ENCODE results near the gene UTS2.

The UTS2 gene

DNA sequence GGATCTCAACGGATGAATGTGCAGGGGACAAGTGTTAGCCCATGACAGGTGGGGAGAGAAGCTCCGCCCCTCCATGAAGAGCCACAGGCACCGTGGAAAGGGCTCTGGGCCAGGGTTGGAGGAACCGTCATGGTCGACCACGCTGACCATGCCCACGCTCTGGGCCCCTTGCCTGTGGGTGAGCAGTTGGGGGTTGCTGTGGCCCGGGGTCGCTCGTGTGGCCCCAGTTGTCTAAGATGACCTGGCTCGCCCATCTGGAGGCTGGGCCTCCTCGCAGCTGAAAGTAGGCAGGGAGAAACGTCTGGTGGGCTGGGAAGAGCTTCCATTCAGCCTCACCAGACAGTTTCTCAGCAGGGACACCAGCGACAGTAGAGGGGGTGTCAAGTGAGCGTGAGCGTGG, 13.1 kb upstream of the UTS2 start:
- intact Hi-C loops (cut with DNase I), result no loop called here
- no peak for DNase-seq

DNA sequence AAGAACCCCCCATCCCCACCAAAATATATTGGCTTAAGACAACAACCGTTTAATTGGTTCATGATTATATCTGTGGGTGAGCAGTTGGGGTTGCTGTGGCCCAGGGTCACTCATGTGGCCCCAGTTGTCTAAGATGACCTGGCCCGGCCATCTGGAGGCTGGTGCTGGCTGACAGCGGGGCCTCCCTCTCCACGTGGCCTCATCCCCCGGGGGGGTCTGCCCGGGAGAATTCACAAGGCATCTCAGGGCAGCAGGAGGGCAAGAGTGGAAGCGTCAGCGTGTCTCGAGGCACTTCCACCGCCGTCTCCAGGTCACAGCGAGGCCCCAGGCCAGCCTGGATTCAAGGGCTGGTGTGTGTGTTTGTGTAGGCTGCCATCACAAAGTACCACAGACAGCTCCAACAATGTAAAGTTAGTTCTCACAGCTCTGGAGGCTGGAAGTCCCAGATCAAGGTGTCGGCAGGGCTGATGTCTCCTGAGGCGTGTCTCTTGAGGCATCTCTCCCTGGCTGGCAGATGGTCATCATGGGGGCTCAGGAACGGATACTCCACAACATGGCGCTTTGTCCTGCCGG, 11.0 kb upstream of the UTS2 start:
- no peak for DNase-seq

DNA sequence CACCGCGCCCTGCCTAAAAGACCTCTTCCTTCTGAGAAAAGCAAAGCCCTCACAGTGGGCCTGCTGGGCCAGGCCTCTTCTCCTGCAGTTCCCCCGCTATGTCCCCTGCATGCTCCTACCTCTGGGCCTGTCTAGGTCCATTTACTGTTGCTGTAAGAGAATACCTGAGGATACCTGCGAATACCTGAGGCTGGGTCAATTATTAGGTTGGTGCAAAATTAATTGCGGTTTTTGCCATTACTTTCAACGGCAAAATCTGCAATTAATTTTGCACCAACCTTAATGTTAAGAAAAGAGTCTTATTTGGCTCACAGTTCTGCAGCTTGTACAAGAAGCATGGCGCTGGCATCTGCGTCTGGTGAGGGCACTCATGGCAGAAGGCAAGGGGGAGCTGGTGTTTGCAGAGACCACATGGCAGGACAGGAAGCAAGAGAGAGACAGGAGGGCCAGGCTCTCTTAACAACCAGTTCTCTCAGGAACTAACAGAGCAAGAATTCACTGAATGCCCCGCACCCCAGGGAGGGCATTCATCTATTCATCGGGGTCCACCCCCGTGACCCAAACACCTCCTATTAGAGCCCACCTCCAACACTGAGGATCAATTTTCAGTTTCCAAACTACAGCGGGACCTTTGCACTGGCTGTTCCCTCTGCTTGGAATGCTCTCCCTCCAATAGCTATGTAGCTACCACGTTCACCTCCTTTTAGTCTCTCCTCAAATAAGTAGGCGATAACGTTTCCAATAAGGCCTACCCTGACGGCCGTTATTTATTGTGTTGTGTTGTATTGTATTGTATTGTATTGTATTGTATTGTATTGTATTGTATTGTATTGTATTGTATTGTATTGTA, 9.6 kb upstream of the UTS2 start:
- intact Hi-C loops (cut with DNase I), result no loop called here
- no peak for DNase-seq

More for the DNA sequence above, 11.0 kb upstream of the UTS2 start:
- intact Hi-C loops (cut with DNase I), result no loop called here

DNA sequence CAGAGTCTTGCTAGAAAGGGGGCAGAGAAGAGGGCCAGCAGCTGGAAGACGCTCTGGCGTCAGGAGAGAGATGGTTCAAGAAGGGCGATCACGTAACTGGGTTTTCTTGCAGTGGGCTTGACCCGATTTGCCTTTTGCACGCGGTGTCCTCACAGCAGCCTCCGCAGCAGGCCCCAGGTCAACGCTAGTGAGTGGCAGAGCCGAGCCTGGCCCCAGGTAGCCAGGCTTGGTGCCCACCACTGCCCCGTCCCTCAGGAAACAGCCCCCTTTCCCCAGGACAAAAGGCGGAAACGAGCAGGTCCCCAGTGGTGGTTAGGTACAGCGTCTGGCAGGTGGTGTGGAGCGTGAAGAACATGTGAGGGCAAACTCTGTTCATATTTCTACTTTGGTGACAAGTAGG, 8.6 kb upstream of the UTS2 start:
- intact Hi-C loops (cut with DNase I), result no loop called here
- no peak for DNase-seq

DNA sequence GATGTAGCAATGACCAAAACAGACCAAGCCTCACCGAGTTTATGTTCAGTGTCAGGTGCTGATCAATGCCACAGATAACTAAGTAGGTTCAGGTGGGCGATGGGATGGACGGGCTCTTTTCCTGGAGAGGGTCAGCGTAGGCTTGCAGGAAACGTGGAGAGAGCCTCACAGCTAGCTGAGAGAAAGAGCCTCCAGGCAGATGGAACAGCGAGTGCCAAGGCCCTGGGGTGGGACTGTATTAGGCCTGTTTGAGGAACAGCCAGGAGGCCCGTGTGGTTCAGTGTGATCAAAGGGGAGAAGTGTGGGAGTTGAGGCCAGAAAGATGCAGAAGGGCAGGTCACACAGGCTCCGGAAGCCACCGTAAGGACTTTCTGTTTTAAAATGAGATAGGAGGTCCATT, 7.3 kb upstream of the UTS2 start:
- no peak for DNase-seq
- intact Hi-C loops (cut with DNase I), result no loop called here

DNA sequence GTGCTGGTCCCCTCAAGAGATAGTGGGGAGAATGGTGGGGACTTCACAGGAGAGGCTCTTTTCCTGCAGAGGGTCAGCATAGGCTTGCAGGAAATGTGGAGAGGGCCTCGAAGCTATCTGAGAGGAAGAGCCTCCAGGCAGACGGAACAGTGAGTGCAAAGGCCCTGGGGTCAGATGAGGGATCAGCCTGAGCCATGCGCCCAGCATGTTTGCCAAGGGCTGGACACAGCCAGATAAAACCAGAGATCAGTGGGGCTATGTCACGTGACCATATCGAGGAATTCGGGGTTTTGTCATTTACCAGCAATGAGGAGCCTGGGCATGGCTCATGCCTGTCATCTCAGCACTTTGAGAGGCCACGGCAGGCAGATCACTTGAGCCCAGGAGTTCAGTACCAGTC, 6.5 kb upstream of the UTS2 start:
- intact Hi-C loops (cut with DNase I), result no loop called here
- DNase-seq, result no peak

DNA sequence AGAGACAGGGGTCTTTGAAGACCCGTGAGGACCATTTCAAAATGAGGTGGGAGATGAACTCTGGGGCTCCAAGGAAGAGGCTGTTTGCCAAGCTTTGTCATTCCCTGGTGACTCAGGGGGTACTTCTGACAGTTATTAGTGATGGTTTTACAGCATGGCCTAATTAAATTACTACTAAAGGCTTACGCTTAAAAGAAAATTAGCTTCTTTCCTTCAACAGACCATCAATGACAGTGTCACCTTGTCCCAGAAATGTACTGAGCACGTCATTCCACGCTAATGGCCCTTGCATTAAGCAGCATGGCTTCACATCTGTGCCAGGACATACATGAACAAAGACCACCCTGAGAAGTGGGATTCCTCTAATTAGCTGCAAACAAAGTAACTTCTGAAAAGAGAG, 5.1 kb upstream of the UTS2 start:
- intact Hi-C loops (cut with DNase I), result no loop called here
- DNase-seq, result no peak

DNA sequence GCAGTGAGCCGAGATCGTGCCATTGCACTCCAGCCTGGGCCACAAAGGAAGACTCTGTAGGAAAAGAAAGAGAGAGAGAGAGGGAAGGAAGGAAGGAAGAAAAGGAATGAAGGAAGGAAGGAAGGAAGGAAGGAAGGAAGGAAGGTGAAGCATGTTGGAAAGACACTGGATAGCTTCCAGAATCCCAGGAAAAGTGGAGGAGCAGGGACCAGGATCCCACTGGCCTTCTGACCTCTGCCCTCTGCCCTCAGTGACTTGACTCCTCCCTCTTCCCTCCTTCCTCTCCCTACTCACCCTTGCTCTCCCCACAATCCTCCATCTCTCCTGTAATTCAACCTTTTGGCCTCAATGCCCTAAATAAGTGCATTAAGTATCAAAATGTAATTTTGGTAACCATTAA, 4.1 kb upstream of the UTS2 start:
- intact Hi-C loops (cut with DNase I), result no loop called here
- no peak for DNase-seq

DNA sequence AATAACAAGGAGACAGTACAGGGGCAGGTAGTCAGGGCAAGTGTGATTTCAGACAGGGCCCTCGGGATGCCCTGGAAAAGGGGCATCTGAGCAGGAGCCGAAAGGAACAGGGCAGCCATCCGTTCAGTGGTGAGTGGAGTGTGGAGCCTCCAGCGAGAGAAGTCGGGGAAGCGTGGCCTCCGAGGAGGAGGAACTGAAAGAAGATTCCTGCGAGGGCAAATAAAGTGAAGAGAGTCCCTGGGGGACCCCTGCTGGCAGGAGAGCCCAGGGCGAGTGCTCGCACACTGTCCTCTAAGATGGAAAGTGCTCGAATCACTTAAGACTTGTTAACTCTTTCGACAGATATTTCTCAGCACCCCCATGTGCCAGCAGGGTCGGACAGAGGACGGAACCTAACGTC, 3.5 kb upstream of the UTS2 start:
- DNase-seq, result peak in 1 of 10 donors; percentile 82
- intact Hi-C loops (cut with DNase I), result no loop called here

DNA sequence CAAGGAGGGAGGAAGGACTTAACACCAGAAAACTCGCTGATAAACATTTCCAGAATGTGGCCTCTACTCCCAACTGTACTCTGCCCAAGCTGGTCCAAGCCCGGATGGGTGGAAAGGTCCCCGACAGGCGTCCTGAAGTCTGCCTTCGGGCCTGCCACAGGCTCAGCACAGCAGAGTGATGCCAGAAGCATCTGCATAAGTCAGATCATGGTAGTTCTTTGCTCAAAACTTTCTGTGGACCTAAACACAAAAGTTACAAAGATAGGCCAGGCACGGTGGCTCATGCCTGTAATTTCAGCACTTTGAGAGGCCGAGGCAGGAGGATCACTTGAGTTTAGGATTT, 790 bp upstream of the UTS2 start:
- no peak for DNase-seq
- intact Hi-C loops (cut with DNase I), result no loop called here

DNA sequence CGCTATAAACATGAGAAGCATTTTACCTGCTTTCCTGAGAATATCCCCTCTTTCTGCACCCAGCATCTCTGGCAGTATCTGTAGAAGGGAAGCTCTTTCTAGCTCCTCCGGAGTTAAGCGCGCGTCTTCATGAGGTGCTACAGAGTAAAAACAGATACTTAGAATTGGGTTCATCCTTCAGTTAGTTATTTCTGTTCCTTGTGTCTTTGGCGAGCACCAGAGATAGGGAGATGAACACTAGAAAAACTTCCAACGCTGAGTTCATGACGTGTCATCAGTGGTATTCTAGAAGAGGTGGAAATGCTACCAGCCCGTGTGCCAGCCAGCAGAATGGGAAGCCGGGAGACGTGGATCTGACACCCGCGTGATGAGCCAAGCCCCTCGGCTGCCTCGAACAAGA, 2.1 kb downstream of the UTS2 start:
- DNase-seq, result no peak
- intact Hi-C loops (cut with DNase I), result no loop called here

DNA sequence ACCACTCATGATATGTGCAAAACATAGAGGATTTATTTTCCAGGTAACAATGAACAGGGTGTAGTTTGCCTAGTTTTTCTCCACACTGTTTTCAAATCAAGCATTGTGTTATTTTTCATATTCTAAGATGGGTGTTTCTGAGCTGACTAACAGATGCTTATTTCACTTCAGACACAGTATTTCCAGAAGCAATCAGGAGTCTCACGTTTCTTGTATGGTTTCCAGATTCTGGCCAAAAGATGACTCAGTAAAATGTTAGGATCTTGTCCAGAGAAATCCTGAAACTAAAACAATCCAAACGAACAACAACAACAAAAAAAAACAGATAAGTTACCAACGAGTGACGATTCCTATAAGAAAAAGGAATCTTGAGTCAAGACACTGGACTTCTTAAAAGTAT, 5.3 kb downstream of the UTS2 start:
- no peak for DNase-seq
- intact Hi-C loops (cut with DNase I), result no loop called here

DNA sequence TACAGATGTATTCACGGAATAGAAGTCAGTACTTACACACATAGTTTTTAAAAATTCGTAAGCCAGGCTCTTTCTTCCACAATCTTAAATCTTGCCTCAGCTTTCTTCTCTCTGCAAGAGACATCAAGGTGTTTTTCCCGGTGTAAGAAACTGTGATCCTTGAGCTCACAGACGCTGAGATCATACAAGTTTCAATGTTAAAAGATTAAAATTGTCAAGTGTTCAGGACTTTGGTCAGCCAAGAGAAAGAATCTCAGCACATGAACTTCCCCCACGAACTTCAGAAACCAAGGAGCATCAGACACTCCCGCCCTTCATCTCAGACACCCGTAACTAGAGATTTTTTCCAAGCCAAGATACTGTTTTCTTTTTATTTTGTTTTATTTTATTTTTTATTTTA, 6.2 kb downstream of the UTS2 start:
- intact Hi-C loops (cut with DNase I), result no loop called here
- no peak for DNase-seq

DNA sequence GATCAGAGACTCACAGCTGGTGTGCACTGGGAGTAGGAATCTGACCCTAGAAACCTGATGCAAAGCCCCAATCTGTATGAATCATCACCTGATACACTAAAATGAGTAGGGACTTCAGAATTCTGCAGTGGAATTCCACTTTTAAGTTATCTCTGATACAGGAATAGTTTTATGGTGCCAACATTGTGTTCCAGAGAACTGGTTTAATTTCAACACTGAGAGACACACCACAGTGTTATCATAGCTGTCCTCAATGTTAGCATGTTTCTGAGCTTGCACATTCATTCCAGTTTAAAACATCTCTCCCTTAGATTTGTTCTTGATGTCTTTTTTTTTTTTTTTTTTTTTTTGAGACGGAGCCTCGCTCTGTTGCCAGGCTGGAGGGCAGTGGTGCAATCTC, 7.1 kb downstream of the UTS2 start:
- no peak for DNase-seq
- intact Hi-C loops (cut with DNase I), result no loop called here

DNA sequence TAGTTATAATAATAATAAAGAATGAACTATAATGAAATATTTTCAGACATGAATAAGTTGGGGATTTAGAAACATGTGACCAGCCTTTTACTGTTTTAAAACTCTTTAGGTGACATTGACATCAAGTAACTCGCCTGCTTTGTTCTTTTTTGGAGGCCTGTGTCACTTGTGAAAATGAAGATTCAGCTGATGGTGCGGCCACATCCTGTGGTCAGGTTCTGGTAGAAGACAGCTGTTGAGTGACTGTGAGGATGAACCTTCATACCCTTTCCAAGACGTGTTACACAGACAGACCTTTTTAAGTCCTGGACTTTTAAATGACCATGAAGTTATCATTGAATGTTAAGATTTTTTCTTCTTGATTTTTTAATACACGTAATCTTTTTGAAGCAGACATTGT, 10.3 kb downstream of the UTS2 start:
- no peak for DNase-seq
- intact Hi-C loops (cut with DNase I), result no loop called here

DNA sequence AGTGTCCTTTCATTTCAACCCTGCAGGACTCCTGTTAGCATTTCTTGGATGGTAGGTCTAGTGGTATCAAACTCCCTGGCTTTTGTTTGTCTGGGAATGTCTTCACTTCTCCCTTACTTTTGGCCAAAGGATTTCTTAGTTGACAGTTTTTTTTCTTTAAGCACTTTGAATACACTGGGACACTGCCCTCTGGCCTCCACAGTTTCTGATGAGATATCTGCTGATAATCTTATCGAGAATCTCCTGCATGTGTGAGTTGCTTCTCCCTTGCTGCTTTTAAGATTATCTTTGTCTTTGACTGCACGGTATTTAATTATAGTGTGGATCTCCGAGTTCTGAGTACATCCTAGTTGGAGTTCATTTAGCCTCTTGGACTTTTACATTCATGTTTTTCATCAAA, 13.3 kb downstream of the UTS2 start:
- no peak for DNase-seq
- intact Hi-C loops (cut with DNase I), result no loop called here

DNA sequence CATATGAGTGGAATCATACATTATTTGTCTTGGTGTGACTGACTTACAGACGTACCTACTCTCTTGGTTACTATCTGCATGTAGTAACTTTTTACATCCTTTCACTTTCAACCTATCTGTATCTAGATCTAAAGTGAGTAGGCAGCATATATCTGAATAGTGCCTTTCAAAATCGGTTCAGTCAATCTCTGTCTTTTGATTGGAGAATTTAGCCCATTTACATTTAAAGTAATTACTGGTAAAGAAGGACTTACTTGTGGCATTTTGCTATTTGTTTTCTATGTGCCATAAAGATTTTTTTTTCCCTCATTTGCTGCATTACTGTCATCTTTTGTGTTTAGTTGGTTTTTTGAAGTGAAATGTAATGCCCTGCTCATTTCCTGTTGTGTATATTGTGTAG, 14.2 kb downstream of the UTS2 start:
- no peak for DNase-seq
- intact Hi-C loops (cut with DNase I), result no loop called here

DNA sequence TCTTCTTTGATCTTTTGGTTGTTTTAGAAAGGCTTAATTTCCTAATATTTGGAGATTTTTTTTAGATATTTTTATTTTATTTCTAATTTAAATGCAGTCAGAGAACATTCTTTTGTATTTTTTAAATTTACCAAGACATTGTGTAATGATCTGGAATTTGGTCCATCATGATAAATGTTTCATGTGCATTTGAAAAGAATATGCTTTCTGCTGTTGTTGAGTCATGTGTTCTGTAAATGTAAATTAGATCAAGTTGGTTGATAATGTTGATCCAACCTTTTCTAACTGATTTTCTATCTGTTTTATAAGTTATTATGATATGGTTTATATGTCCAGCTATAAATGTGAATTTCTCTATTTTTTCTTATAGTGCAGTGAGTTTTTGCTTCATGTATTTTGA, 19.8 kb downstream of the UTS2 start:
- no peak for DNase-seq
- intact Hi-C loops (cut with DNase I), result no loop called here

DNA sequence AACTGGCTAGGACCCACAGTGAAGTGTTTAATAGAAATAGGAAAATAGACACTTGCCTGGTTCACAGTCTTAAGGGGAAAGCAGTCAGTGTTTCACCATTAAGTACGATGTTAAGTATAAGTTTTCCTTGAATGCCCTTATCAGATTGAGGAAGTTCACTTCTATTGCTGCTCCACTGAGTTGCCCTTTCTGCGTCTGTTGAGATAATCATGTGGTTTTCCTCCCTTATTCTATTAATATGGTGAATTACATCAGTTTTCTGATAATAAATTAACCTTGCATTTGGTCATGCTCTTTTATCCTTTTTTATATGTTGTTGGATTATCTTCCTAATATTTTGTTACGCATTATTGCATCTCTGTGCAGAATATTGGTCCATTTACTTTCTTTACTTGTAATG, 21.4 kb downstream of the UTS2 start:
- no peak for DNase-seq
- intact Hi-C loops (cut with DNase I), result no loop called here

DNA sequence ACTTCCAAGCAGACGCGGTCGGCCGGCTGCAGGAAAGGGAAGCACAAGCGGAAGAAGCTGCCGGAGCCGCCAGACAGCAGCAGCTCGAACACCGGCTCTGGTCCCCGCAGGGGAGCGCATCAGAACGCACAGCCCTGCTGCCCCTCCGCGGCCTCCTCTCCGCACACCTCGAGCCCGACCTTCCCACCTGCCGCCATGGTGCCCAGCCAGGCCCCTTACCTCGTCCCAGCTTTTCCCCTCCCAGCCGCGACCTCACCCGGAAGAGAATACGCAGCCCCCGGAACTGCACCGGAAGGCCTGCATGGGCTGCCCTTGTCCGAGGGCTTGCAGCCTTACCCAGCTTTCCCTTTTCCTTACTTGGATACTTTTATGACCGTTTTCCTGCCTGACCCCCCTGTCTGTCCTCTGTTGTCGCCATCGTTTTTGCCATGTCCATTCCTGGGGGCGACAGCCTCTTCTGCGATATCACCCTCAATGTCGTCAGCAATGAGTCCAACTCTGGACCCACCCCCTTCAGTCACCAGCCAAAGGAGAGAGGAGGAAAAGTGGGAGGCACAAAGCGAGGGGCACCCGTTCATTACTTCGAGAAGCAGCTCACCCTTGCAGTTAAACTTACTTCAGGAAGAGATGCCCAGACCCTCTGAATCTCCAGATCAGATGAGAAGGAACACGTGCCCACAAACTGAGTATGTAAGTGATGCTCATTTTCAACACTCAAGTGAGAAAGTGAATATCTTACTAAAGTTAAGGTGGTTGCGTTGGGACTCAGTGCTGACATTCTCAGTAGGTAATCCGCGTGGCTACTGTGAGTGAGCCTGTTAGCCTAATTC, 25.5 kb downstream of the UTS2 start:
- DNase-seq, result peak in 3 of 10 donors; percentile 68 to 82 (median 81)
- intact Hi-C loops (cut with DNase I), result no loop called here

DNA sequence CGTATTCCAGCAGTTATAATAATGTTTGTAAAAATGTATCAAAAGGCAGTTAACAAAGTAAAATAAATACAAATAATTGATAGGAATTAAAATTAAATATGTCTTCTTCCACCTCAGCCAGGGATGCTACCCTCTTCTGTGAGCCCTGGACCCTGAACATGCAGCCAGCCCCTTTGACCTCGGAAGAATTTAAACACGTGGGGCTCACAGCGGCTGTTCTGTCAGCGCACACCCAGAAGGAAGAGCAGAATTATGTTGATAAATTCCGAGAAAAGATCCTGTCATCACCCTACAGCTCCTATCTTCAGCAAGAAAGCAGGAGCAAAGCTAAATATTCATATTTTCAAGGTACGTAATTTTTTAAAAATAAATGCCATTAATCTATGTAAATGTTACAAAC, 26.5 kb downstream of the UTS2 start:
- intact Hi-C loops (cut with DNase I), result no loop called here
- no peak for DNase-seq

DNA sequence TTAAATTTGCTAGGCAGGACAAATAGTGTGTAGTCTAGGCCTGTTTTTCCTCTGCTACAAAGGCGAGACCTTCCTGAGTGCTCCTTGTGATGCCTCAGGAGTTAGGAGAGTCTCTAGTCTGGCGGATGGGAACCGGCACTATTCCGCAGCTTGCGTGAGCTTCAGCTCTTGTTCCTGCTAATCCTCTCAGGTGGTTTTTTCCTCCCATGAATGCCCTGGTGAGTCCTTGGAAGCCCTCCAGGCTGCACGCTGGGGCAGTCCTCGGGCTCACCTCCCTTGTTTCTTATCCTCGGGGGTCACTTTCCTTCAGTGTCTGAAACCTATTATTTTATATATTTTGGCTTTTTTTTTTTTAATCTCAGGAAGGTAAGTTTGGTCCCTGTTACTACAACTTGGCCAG, 28.2 kb downstream of the UTS2 start:
- DNase-seq, result no peak
- intact Hi-C loops (cut with DNase I), result no loop called here
